ENCODE data around the gene GRK7. TPM values are rescaled to one million over a fixed set of nuclear protein-coding genes. Genes with fewer than 3 reads are reported as not detected.

GRK7 gene
- total RNA-seq, 1 donor, result not detected

DNA sequence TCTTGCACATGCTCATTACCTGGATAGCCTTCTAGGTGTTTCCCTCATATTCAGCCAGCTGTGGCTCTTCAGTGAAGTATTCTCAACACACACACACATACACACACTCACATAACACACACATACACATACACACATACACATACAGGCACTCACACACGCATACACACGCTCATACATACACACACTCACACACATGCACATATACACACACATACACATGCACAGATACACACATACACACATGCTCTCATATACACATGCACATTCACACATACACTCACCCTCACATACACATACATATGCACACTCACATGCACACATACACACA lies 41.2 kb downstream of the GRK7 start:
- H3K4me3 ChIP-seq (ENCODE audit: low read depth, low read length), result no peak overlapping the region
- TF ChIP-seq, protein P1, sequence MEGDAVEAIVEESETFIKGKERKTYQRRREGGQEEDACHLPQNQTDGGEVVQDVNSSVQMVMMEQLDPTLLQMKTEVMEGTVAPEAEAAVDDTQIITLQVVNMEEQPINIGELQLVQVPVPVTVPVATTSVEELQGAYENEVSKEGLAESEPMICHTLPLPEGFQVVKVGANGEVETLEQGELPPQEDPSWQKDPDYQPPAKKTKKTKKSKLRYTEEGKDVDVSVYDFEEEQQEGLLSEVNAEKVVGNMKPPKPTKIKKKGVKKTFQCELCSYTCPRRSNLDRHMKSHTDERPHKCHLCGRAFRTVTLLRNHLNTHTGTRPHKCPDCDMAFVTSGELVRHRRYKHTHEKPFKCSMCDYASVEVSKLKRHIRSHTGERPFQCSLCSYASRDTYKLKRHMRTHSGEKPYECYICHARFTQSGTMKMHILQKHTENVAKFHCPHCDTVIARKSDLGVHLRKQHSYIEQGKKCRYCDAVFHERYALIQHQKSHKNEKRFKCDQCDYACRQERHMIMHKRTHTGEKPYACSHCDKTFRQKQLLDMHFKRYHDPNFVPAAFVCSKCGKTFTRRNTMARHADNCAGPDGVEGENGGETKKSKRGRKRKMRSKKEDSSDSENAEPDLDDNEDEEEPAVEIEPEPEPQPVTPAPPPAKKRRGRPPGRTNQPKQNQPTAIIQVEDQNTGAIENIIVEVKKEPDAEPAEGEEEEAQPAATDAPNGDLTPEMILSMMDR (IDR thresholded peaks at IDR 0.05; ENCODE audit: insufficient read depth, low read depth, low read length), result no peak
- no peak for DNase-seq (ENCODE audit: low read depth)

DNA sequence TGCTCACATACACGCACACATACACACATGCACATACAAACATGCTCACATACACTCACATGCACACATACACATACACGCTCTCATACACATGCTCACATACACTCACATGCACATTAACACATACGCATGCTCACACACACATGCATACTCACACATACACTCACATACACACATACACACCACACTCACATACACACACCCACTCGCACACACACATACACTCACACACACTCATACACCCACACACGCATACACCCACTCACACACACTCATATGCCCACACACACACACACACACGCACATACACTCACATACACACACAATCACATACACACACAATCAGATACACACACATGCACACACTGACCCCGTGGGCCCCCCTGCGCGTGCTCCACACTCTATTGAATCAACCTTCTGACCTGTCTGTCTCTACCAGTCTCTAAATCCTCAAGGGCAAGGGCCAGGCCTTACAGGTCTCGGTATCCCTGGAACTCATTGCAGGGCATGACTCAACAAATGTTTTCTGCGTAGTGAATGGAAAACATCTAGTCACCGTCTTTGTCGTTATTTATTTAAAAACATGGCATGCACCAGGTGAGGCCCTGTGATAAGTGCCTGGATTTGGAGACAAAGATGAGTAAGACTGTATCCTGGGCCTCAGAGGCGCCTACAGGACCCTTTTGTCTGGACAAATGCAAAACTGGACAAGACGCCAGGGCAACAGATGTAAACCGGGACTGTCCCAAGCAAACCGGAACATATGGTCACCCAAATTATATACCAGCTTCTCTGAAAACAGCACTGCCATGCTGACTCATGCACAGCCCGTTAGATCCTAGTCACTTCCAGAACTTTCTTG lies 41.8 kb downstream of the GRK7 start:
- no peak for DNase-seq (ENCODE audit: low read depth)
- no peak overlapping the region for H3K4me3 ChIP-seq (ENCODE audit: low read depth, low read length)
- TF ChIP-seq, protein P1 (IDR thresholded peaks at IDR 0.05; ENCODE audit: insufficient read depth, low read depth, low read length), result no peak

DNA sequence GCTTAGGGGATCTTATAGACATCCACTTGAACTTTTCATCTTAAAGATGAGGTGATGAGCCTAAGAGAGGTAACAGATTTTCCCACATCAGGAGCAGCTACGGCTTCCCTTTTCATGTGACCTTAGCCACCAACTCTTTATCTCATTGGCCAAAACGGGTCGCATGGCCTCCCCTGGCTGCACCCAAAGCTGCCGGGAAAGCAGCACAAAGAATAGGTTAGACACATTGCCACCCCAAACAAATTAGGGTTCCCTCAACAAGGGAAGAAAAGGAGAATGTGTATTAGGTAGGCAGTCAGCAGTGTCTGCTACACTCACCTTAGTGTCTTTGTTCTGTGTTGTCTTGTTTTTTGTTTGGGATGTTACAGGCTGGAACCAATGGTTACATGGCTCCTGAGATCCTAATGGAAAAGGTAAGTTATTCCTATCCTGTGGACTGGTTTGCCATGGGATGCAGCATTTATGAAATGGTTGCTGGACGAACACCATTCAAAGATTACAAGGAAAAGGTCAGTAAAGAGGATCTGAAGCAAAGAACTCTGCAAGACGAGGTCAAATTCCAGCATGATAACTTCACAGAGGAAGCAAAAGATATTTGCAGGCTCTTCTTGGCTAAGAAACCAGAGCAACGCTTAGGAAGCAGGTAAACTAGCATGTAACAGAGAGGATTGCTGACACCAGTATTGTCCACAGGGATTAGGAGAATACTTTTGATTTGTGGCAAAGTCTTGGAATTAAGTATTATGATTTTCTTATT lies 44.2 kb downstream of the GRK7 start:
- TF ChIP-seq, protein P1 (IDR thresholded peaks at IDR 0.05; ENCODE audit: insufficient read depth, low read depth, low read length), result no peak
- no peak overlapping the region for H3K4me3 ChIP-seq (ENCODE audit: low read depth, low read length)
- DNase-seq (ENCODE audit: low read depth), result no peak

DNA sequence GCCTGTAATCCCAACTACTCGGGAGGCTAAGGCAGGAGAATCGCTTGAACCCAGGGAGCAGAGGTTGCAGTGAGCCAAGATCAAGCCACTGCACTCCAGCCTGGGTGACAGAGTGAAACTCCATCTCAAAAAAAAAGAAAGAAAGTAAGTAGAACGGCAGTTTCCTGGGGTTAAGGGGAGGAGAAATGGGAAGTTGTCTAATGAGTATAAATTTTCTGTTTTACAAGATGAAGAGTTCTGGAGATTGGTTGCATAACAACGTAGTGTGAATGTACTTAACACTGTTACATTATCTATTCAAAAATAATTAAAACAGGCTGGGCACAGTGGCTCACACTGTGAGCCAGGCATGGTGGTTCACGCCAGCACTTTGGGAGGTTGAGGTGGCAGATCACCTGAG lies 45.4 kb downstream of the GRK7 start:
- TF ChIP-seq, protein P1 (IDR thresholded peaks at IDR 0.05; ENCODE audit: insufficient read depth, low read depth, low read length), result no peak
- no peak overlapping the region for H3K4me3 ChIP-seq (ENCODE audit: low read depth, low read length)
- DNase-seq (ENCODE audit: low read depth), result no peak

DNA sequence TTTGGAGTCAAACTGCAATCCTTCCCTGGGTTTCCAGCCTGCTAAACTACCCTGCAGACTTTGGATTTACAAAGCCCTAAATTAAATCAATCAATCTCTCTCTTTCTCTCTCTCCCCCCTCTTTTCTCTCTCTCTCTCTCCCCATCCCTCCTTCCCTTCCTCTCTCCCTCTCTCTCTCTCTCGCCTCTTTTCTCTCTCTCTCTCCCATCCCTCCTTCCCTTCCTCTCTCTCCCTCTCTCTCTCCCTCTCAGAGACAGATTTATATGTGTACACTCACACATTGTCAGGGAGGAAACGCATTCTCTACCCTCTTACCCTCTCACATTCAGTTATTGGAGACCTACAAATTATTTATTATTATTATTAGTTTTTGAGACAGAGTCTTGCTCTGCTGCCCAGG lies 47.0 kb downstream of the GRK7 start:
- DNase-seq (ENCODE audit: low read depth), result no peak
- TF ChIP-seq, protein P1 (IDR thresholded peaks at IDR 0.05; ENCODE audit: insufficient read depth, low read depth, low read length), result no peak
- no peak overlapping the region for H3K4me3 ChIP-seq (ENCODE audit: low read depth, low read length)

DNA sequence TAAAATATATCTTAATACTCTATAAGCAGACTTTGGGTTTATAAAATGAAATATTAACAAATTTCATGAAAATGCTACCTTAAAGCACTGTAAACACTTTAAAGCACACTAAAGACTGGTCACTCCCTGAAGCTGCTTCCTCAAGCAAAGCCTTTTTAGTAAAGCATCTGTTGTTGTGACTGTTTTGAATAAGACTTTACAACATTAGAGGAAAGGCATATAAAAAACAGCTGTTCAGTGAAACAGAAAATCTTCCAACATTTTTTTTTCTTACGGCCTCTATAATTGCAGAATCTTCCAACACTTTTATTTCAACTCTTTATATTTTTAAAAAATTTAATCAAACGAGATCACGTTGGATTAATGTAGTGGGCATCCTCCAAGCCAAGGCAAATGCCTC lies 48.1 kb downstream of the GRK7 start:
- no peak for DNase-seq (ENCODE audit: low read depth)
- H3K4me3 ChIP-seq (ENCODE audit: low read depth, low read length), result no peak overlapping the region
- TF ChIP-seq, protein P1 (IDR thresholded peaks at IDR 0.05; ENCODE audit: insufficient read depth, low read depth, low read length), result no peak
